Measurements from ENCODE around the gene BCKDK. TPM values are rescaled to one million over a fixed set of nuclear protein-coding genes. Genes with fewer than 3 reads are reported as not detected.

BCKDK gene
- total and polyA plus RNA-seq, 2 donors (not counting 3 experiments of a cell fraction or from before 2014, with no cell fraction given) = 57.8 to 78.3 TPM

DNA sequence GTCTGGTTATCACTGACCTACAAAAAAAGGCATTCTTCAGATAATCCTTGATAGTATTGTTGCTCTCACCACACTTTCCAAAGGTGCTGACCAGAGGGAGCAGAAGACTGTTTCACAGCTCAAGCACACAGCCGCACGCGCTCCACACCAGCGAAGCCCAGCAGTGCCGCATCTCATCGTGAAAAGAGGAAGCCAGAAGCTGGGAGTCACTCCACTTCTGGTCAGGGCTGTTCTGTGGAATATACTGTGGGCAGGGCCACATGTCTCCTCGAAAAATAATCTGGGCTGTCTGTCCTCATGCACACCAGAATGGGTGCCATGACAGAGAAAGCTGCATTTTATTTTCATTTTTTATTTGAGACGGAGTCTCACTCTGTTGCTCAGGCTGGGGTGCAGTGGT lies 49.0 kb downstream of the BCKDK start:
- Histone ChIP-seq H3K79me2 (ENCODE audit: control insufficient read depth, insufficient read depth, low read length) (no peaks in the 10 kb centered on the region), H3K4me2 (ENCODE audit: insufficient read depth, low read length) (no peak overlapping the region), H3K9ac (replicated peaks; ENCODE audit: extremely low read depth, insufficient read depth, low read length) (no peak overlapping the region), H2AFZ (ENCODE audit: low read depth, low read length) (no peak overlapping the region), H4K20me1 (replicated peaks; ENCODE audit: control insufficient read depth, extremely low read depth, insufficient read depth, low read length) (no peaks in the 10 kb centered on the region), H3K36me3 (ENCODE audit: control insufficient read depth in 2 of 2, extremely low read depth in 1 of 2, insufficient read depth in 2 of 2, low read length in 2 of 2) (no peaks in the 10 kb centered on the region), H3K4me3 (replicated peaks in 1 of 3; ENCODE audit: insufficient read depth in 1 of 3, low read depth in 1 of 3, low read length in 3 of 3) (no peak overlapping the region), H3K27ac (ENCODE audit: insufficient read depth, low read depth, low read length) (no peak overlapping the region), H3K4me1 (ENCODE audit: control insufficient read depth, extremely low read depth, insufficient read depth, low read length) (no peaks in the 10 kb centered on the region), H3K27me3 (ENCODE audit: control insufficient read depth in 2 of 2, insufficient read depth in 2 of 2, low read length in 2 of 2) (no peaks in the 10 kb centered on the region), H3K9me1 (replicated peaks; ENCODE audit: control insufficient read depth, extremely low read depth, insufficient read depth, low read length) (no peaks in the 10 kb centered on the region), H3K9me3 (replicated peaks; ENCODE audit: control insufficient read depth, insufficient read depth, low read length) (no peaks in the 10 kb centered on the region)
- no peak for TF ChIP-seq FOS (IDR thresholded peaks at IDR 0.05; ENCODE audit: borderline replicate concordance, insufficient read depth, low read length)
- TF ChIP-seq, protein P1, sequence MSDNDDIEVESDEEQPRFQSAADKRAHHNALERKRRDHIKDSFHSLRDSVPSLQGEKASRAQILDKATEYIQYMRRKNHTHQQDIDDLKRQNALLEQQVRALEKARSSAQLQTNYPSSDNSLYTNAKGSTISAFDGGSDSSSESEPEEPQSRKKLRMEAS (IDR thresholded peaks at IDR 0.05; ENCODE audit: insufficient read depth, insufficient read length) = no peak
- TF ChIP-seq EZH2 (IDR thresholded peaks at IDR 0.05; ENCODE audit: borderline replicate concordance, low read depth, low read length, severe bottlenecking) = no peak
- no peak for TF ChIP-seq JUN (IDR thresholded peaks at IDR 0.05; ENCODE audit: borderline replicate concordance, insufficient read depth, insufficient read length, low read depth)
- TF ChIP-seq GATA2 (IDR thresholded peaks at IDR 0.05; ENCODE audit: insufficient read depth, insufficient read length, low read depth, low read length) = no peak
- TF ChIP-seq POLR2A (IDR thresholded peaks at IDR 0.05; ENCODE audit: low read depth, low read length) = no peak
- intact Hi-C loops (cut with micrococcal nuclease) (loop anchor here (5.0 kb wide), 1 partner anchor 130 kb away; no protein-coding TSS in a partner anchor), dilution Hi-C loops (cut with MboI; ENCODE audit: extremely low pct_ligation_motif_present, low sequenced_read_pairs) (no loop called here)
- peak; percentile 21 for FAIRE-seq
- DNase-seq (ENCODE audit: low read depth, low spot score) = no peak
- no TSS peak for BruUV-seq (replicated peaks)
- CTCF ChIA-PET = interaction anchor here (1.6 to 1.9 kb wide), 2 partner anchors 9 to 15 kb away, joined by 7 to 10 read pairs; no protein-coding TSS in a partner anchor
- POLR2A ChIA-PET = interaction anchor here (0.6 to 0.7 kb wide), 2 partner anchors 160 to 207 kb away, joined by 3 to 4 read pairs; no protein-coding TSS in a partner anchor

Other genes starting within 250 kb of the BCKDK start
- 38.3 and 39.5 TPM in 2 replicates for gene BCL7C, start 214.3 kb upstream of the BCKDK start, total RNA-seq
- gene BCL7C, start 214.3 kb upstream of the BCKDK start, polyA plus RNA-seq = 30.2 and 33.7 TPM in 2 replicates
- 1.4 and 1.5 TPM in 2 replicates for gene CTF1, start 211.8 kb upstream of the BCKDK start, total RNA-seq
- 4.3 and 4.7 TPM in 2 replicates for gene CTF1, start 211.8 kb upstream of the BCKDK start, polyA plus RNA-seq
- gene FBXL19, start 184.8 kb upstream of the BCKDK start, total RNA-seq = 37.3 and 38.0 TPM in 2 replicates
- 22.1 and 29.5 TPM in 2 replicates for gene FBXL19, start 184.8 kb upstream of the BCKDK start, polyA plus RNA-seq
- gene ORAI3, start 159.3 kb upstream of the BCKDK start, total RNA-seq = 17.0 and 17.6 TPM in 2 replicates
- gene ORAI3, start 159.3 kb upstream of the BCKDK start, polyA plus RNA-seq = 25.4 and 33.9 TPM in 2 replicates
- gene SETD1A, start 150.6 kb upstream of the BCKDK start, total RNA-seq = 21.3 and 25.6 TPM in 2 replicates
- 3.4 and 3.5 TPM in 2 replicates for gene SETD1A, start 150.6 kb upstream of the BCKDK start, polyA plus RNA-seq
- gene HSD3B7, start 123.2 kb upstream of the BCKDK start, total RNA-seq = 2.9 and 3.5 TPM in 2 replicates
- 4.8 and 6.3 TPM in 2 replicates for gene HSD3B7, start 123.2 kb upstream of the BCKDK start, polyA plus RNA-seq
- gene STX1B, start 97.7 kb upstream of the BCKDK start, total RNA-seq = 0.07 and 0.11 TPM in 2 replicates
- gene STX1B, start 97.7 kb upstream of the BCKDK start, polyA plus RNA-seq = 0.14 and 0.21 TPM in 2 replicates
- gene STX4, start 74.8 kb upstream of the BCKDK start, total RNA-seq = 60.7 and 65.2 TPM in 2 replicates
- 49.4 and 49.5 TPM in 2 replicates for gene STX4, start 74.8 kb upstream of the BCKDK start, polyA plus RNA-seq
- gene ZNF668, start 34.1 kb upstream of the BCKDK start, total RNA-seq = 11.6 and 13.3 TPM in 2 replicates
- gene ZNF668, start 34.1 kb upstream of the BCKDK start, polyA plus RNA-seq = 11.8 and 14.4 TPM in 2 replicates
- gene ZNF646, start 34.0 kb upstream of the BCKDK start, total RNA-seq = 13.1 and 15.9 TPM in 2 replicates
- 4.1 and 5.9 TPM in 2 replicates for gene ZNF646, start 34.0 kb upstream of the BCKDK start, polyA plus RNA-seq
- 2.8 and 4.5 TPM in 2 replicates for gene PRSS53, start 19.4 kb upstream of the BCKDK start, total RNA-seq
- 3.5 and 4.6 TPM in 2 replicates for gene PRSS53, start 19.4 kb upstream of the BCKDK start, polyA plus RNA-seq
- gene VKORC1, start 13.6 kb upstream of the BCKDK start, total RNA-seq = 91.8 and 93.5 TPM in 2 replicates
- gene VKORC1, start 13.6 kb upstream of the BCKDK start, polyA plus RNA-seq = 586 and 728 TPM in 2 replicates
- gene KAT8, start 9.3 kb downstream of the BCKDK start, total RNA-seq = 42.1 and 42.8 TPM in 2 replicates
- gene KAT8, start 9.3 kb downstream of the BCKDK start, polyA plus RNA-seq = 30.7 and 33.3 TPM in 2 replicates
- gene PRSS8, start 27.3 kb downstream of the BCKDK start, total RNA-seq = not detected in 2 replicates
- 0.11 and 0.12 TPM in 2 replicates for gene PRSS8, start 27.3 kb downstream of the BCKDK start, polyA plus RNA-seq
- gene PRSS36, start 41.7 kb downstream of the BCKDK start, total RNA-seq = not detected in 2 replicates
- gene PRSS36, start 41.7 kb downstream of the BCKDK start, polyA plus RNA-seq = 0.57 and 0.73 TPM in 2 replicates
- gene FUS, start 71.8 kb downstream of the BCKDK start, total RNA-seq = 569 and 574 TPM in 2 replicates
- 191 and 307 TPM in 2 replicates for gene FUS, start 71.8 kb downstream of the BCKDK start, polyA plus RNA-seq
- gene PYCARD, start 94.4 kb downstream of the BCKDK start, total RNA-seq = 19.1 and 23.0 TPM in 2 replicates
- gene PYCARD, start 94.4 kb downstream of the BCKDK start, polyA plus RNA-seq = 40.1 and 58.9 TPM in 2 replicates
- not detected in 2 replicates for gene TRIM72, start 105.7 kb downstream of the BCKDK start, total RNA-seq
- not detected in 2 replicates for gene TRIM72, start 105.7 kb downstream of the BCKDK start, polyA plus RNA-seq
- not detected in 2 replicates for gene PYDC1, start 108.7 kb downstream of the BCKDK start, total RNA-seq
- gene PYDC1, start 108.7 kb downstream of the BCKDK start, polyA plus RNA-seq = not detected in 2 replicates
- gene ITGAM, start 151.6 kb downstream of the BCKDK start, total RNA-seq = not detected in 2 replicates
- gene ITGAM, start 151.6 kb downstream of the BCKDK start, polyA plus RNA-seq = not detected in 2 replicates
- gene ITGAX, start 246.8 kb downstream of the BCKDK start, total RNA-seq = 0.72 and 1.4 TPM in 2 replicates
- 0.10 and 0.18 TPM in 2 replicates for gene ITGAX, start 246.8 kb downstream of the BCKDK start, polyA plus RNA-seq

Measured in endothelial cell of umbilical vein (primary cell).